ENCODE data around the gene ECT2L. TPM values are rescaled to one million over a fixed set of nuclear protein-coding genes. Genes with fewer than 3 reads are reported as not detected.

The ECT2L gene
- total and polyA plus RNA-seq, 2 of the 13 experiments (the other 11 are each of a cell fraction or from before 2014, with no cell fraction given): 0.12 TPM; not detected in 1

- TF ChIP-seq HNF1B (CRISPR knock-in tag; IDR thresholded peaks at IDR 0.05) (no peak; the same call in none of the 2 replicates), ZNF224 (CRISPR knock-in tag; IDR thresholded peaks at IDR 0.05) (no peak), CBFB (CRISPR knock-in tag; IDR thresholded peaks at IDR 0.05) (no peak; the same call in 1 of the 2 replicates), NFRKB (IDR thresholded peaks at IDR 0.05) (no peak), MAX (IDR thresholded peaks at IDR 0.05) (peak; percentile 65), ZBTB25 (CRISPR knock-in tag; IDR thresholded peaks at IDR 0.05) (peak; percentile 24; the same call in 1 of the 2 replicates), KLF16 (CRISPR knock-in tag; IDR thresholded peaks at IDR 0.05) (no peak), MYC (CRISPR knock-in tag; IDR thresholded peaks at IDR 0.05; ENCODE audit: borderline replicate concordance) (peak; percentile 57; the same call in 1 of the 2 replicates), ZNF10 (CRISPR knock-in tag; IDR thresholded peaks at IDR 0.05; ENCODE audit: borderline replicate concordance, low read depth) (no peak), ZNF253 (CRISPR knock-in tag; IDR thresholded peaks at IDR 0.05; ENCODE audit: borderline replicate concordance) (no peak), ZNF670 (CRISPR knock-in tag; IDR thresholded peaks at IDR 0.05; ENCODE audit: borderline replicate concordance) (no peak), ATF2 (CRISPR knock-in tag; IDR thresholded peaks at IDR 0.05) (peak; percentile 72), ZNF143 (CRISPR knock-in tag; IDR thresholded peaks at IDR 0.05) (peak; percentile 94), MTA3 (CRISPR knock-in tag; IDR thresholded peaks at IDR 0.05) (no peak), ZNF225 (CRISPR knock-in tag; IDR thresholded peaks at IDR 0.05) (no peak), SYNCRIP (IDR thresholded peaks at IDR 0.05; ENCODE audit: insufficient read depth, low read depth, low read length) (no peak), AHR (CRISPR knock-in tag; IDR thresholded peaks at IDR 0.05) (no peak), CTCF (CRISPR knock-in tag; IDR thresholded peaks at IDR 0.05) (peak; percentile 15; the same call in 1 of the 2 replicates), HNRNPH1 (optimal IDR thresholded peaks at IDR 0.05; ENCODE audit: low read depth, low read length) (no peak), TIGD3 (CRISPR knock-in tag; IDR thresholded peaks at IDR 0.05; ENCODE audit: borderline replicate concordance) (no peak), ZNF891 (CRISPR knock-in tag; IDR thresholded peaks at IDR 0.05) (0 out of 2 replicates have a peak, but pooled peaks have one; percentile 51)
Observed at GRCh38 chr6:138773177-138774091, 22.5 kb upstream of the ECT2L start, which contains the start of gene CCDC28A (continued).
